Embryonic facial prominence (tissue), 1 donor: ENCODE measurements around the gene SLC12A5.

ENCODE experiments used
- DNase-seq: peaks from one replicate; pipeline ENCODE4 v3.0.0-alpha.2; 2016; ENCODE audit errors: extremely low spot score

SLC12A5 gene

DNA sequence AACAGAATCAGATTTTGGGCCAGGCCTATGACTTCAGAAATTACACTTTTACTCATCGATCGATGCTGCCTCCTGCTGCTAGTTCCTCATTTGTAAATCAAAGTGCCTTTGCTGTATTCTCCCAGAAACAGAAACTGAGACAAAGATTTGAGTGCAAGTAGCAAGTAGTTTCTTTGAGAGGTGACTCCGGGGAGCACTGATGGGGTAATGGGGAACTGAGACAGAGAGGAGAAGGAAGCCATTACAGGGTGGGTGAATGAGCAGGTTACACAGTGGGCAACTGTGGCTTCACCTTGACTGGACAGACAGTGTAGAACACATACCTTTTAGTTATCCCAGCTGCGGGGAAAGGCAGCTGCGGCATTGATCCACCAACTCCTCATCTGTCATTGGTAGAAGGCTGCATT lies 79.4 kb downstream of the SLC12A5 start:
- no peak for DNase-seq

DNA sequence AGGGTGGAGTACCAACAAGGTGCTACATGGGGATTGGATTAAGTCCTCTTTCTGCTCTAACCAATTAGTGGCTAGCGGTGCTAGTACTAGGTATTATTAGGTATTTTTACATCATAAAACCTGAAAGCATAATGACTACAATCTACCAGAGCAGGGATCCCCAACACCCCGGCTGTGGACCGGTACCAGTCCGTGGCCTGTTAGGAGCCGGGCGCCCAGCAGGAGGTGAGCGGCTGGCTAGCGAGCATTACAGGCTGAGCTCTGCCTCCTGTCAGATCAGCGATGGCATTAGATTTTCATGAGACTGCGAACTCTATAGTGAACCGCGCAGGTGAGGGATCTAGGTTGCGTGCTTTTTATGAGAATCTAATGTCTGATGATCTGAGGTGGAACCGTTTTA lies 80.0 kb downstream of the SLC12A5 start:
- DNase-seq = no peak
